Right lung (tissue), 5 donors: ENCODE results near the gene TMA16. TPM values are rescaled to one million over a fixed set of nuclear protein-coding genes. Genes with fewer than 3 reads are reported as not detected.
"Not testable (repeated sequence)": the region's sequence is repeated elsewhere in the genome, so short reads cannot be mapped to it uniquely, and the experiment has no call there.

Experiments
- DNase-seq, 2 donors: peaks; one replicate each; pipeline ENCODE4 v3.0.0-alpha.2; 2013
- polyA plus RNA-seq, 5 donors: library from polyadenylated mRNA; unstranded; fragments of 120-200 nt; gene quantifications; one replicate each; pipeline versions ENCODE4 v1.2.1 to v1.2.3, GENCODE V29; 2013; ENCODE audit warnings: inconsistent platforms in 1 of 5, low replicate concordance in 1 of 5; ENCODE audit not compliant: insufficient read length in 5 of 5, insufficient read depth in 1 of 5

Gene TMA16
- polyA plus RNA-seq, 5 donors, result 24.6 to 35.0 (median 32.3) TPM

- DNase-seq, result no peak
Measured at GRCh38 chr4:163495900-163496299, 1.4 kb downstream of the TMA16 start.

- DNase-seq, result no peak
Measured at GRCh38 chr4:163500586-163500985, 6.1 kb downstream of the TMA16 start.

DNA sequence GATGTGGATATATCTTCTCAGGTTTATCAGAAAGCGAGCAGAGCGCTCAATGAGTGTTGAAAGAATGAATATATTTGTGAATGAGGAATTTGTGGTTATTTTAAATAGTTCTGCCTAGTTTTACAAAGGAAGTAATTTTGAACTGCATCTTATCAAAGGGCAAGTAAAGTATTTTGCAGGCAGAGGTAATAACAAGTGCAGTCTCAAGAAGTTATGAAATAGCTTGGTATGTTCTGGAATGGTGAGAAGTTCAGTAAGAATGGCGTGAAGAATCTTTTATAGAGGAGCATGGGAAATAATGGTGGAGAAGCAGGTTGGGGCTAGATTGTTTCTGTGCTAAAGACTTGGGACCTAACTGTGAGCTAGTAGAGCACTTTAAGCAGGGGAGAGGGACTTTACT, 10.9 kb downstream of the TMA16 start:
- DNase-seq, result no peak

GRCh38 chr4:163515198-163515597, 20.7 kb downstream of the TMA16 start:
- no peak for DNase-seq

DNA sequence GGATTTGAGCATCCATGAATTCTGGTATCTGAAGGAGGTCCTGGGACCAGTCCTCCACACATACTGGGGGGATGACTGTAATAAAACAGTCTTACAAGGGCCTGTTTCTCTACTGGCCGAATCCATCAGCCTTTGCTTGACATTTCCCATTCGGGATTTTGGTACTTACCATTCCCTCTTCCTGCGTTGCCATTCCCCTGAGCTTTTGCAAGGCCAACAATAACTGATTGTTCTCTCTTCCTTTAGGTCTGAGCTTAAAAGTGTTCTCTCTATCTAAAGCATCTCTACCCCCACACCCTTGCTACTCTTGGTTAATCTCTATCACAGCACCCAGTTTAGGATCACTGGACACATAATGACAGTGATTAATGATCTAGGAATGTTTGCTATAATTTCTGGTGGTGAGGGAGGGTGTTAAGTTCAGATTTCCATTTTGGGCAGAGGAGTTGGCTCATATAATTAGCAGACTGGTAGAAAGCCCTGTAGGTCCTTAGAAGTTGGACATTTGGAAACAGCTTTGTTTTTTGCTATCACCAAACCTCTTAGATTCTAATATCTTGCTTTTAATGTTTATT, 29.4 kb downstream of the TMA16 start:
- DNase-seq, result no peak

GRCh38 chr4:163525982-163526381, 31.5 kb downstream of the TMA16 start:
- DNase-seq, result no peak

GRCh38 chr4:163527172-163527571, 32.7 kb downstream of the TMA16 start:
- no peak for DNase-seq

- DNase-seq, result no peak
Measured at GRCh38 chr4:163528653-163529052, 34.2 kb downstream of the TMA16 start.

DNA sequence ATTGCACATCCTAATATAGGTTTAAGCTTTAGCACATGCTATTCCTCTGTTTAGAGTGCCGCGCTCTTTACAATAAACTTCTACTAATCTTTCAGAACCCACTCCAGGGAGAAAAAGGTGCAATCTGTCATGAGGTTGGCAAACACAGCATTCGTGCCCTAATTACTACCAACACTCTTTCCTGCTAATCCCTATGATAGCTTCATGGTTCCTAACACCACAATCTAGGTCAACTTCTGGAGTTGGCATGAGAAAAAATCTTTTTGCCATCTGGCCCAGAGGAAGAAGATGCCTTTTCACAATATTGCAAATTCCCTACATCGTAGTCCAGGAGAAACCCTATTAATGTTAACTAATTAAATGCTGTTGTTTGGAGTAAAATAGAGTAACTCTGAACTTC, 39.6 kb downstream of the TMA16 start:
- no peak for DNase-seq

GRCh38 chr4:163535657-163536056, 41.2 kb downstream of the TMA16 start:
- no peak for DNase-seq

DNA sequence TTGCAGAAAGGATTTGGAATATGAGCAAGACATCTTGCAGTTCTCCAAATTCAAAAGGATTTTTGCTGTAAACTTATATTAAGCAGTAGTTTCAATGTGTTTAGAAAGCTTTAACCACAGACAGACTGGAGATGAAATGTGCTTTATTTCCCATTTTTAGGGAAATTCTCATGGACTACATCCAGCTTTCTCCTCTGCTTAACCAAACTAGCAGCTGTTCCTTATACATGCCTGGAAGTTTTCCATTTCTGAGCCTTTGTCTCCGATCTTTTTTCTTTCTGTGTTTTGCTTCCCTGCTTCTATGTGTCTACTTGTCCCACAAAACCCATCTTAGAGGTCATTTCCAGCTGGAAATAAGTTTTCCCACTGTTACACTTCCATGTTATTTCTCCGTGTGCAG, 41.6 kb downstream of the TMA16 start:
- DNase-seq, result no peak

GRCh38 chr4:163537114-163537513, 42.6 kb downstream of the TMA16 start:
- DNase-seq, result no peak

- not testable (repeated sequence) for DNase-seq
Measured at GRCh38 chr4:163538820-163539219, 44.3 kb downstream of the TMA16 start.

DNA sequence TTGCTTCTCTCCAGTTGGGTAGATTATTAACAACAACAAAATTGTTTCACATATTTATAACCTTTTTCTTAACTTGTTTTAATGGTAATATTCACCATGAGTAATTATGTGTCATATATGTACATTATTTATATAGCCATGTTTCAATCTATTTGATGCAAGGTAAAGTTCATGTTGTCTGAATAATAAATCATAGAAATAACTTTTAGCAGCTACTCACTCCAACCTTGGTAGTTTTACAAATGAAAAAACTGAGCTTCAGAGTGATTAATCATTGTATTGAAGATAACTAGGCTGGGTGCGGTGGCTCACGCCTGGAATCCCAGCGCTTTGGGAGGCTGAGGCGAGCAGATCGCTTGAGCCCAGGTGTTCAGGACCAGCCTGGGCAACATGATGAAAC, 46.0 kb downstream of the TMA16 start:
- DNase-seq, result no peak

- DNase-seq, result no peak
Measured at GRCh38 chr4:163540977-163541376, 46.5 kb downstream of the TMA16 start.

- no peak for DNase-seq
Measured at GRCh38 chr4:163542275-163542674, 47.8 kb downstream of the TMA16 start.

GRCh38 chr4:163544407-163545038, 50.0 kb downstream of the TMA16 start:
- no peak for DNase-seq

GRCh38 chr4:163548481-163549243, 54.2 kb downstream of the TMA16 start:
- DNase-seq, result peak in 1 of 2 donors; percentile 43

GRCh38 chr4:163550869-163551267, 56.4 kb downstream of the TMA16 start:
- no peak for DNase-seq

GRCh38 chr4:163553146-163553545, 58.7 kb downstream of the TMA16 start:
- no peak for DNase-seq

- DNase-seq, result no peak
Measured at GRCh38 chr4:163554870-163555465, 60.5 kb downstream of the TMA16 start.

- DNase-seq, result no peak
Measured at GRCh38 chr4:163556177-163556576, 61.7 kb downstream of the TMA16 start.
